ENCODE data around the gene STK40.

STK40 gene

GRCh38 chr1:36341626-36342320 lies 44.0 kb downstream of the STK40 start:
- no peak for DNase-seq

GRCh38 chr1:36339615-36340014 lies 46.1 kb downstream of the STK40 start:
- no peak for DNase-seq

- DNase-seq: no peak
Measured at GRCh38 chr1:36339215-36339614, 46.5 kb downstream of the STK40 start.

GRCh38 chr1:36337830-36338229 lies 47.9 kb downstream of the STK40 start:
- no peak for DNase-seq

- no peak for DNase-seq
Measured at GRCh38 chr1:36330940-36331339, 54.8 kb downstream of the STK40 start.

GRCh38 chr1:36329817-36330216 lies 55.9 kb downstream of the STK40 start:
- DNase-seq: no peak

- DNase-seq: no peak
Measured at GRCh38 chr1:36328713-36329112, 57.0 kb downstream of the STK40 start.

GRCh38 chr1:36328088-36328480 lies 57.6 kb downstream of the STK40 start:
- DNase-seq: no peak

- peak; percentile 8 for DNase-seq
Measured at GRCh38 chr1:36327421-36328087, 58.2 kb downstream of the STK40 start.

- DNase-seq: no peak
Measured at GRCh38 chr1:36326499-36326898, 59.2 kb downstream of the STK40 start.

GRCh38 chr1:36324353-36324703 lies 61.4 kb downstream of the STK40 start:
- no peak for DNase-seq

- DNase-seq: peak; percentile 31
Measured at GRCh38 chr1:36323636-36324352, 61.9 kb downstream of the STK40 start, which contains the start of gene EVA1B. TSS of gene EVA1B (minus strand) at chr1:36323645. CDS start at chr1:36323037, 608 bp downstream.

- no peak for DNase-seq
Measured at GRCh38 chr1:36322786-36323635, 62.7 kb downstream of the STK40 start.

- DNase-seq: no peak
Measured at GRCh38 chr1:36322041-36322785, 63.5 kb downstream of the STK40 start.

GRCh38 chr1:36321119-36321951 lies 64.4 kb downstream of the STK40 start:
- DNase-seq: no peak

GRCh38 chr1:36320767-36321118 lies 65.0 kb downstream of the STK40 start:
- DNase-seq: no peak

- no peak for DNase-seq
Measured at GRCh38 chr1:36320291-36320761, 65.4 kb downstream of the STK40 start.

GRCh38 chr1:36309397-36309796 lies 76.3 kb downstream of the STK40 start:
- DNase-seq: no peak

- no peak for DNase-seq
Measured at GRCh38 chr1:36307601-36308330, 78.0 kb downstream of the STK40 start.

GRCh38 chr1:36306902-36307456 lies 78.7 kb downstream of the STK40 start:
- DNase-seq: peak; percentile 87
